ENCODE measurements around the gene BUB1B. TPM values are rescaled to one million over a fixed set of nuclear protein-coding genes. Genes with fewer than 3 reads are reported as not detected.
"Not testable (repeated sequence)": the region's sequence is repeated elsewhere in the genome, so short reads cannot be mapped to it uniquely, and the experiment has no call there.

Gene BUB1B
- total RNA-seq, 6 donors from 2014 or later, result 0.79 to 12.1 (median 2.7) TPM; not detected in 1

DNA sequence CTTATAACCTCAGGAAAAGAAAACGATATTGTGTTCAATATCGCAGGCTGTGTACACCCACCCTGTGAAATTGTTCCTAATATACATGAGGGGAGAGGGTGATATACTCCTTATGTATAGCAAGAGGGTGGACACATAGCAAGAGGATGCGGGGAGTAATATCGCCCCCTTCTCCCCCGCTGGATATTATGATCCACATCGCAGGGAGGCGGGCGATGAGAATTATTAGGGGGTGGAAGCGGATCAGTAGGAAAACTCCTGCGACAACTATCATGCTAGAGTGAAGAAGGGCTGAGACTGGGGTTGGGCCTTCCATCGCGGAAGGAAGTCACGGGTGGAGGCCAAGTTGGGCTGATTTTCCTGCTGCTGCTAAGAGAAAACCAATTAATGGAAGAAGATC lies 27.3 kb upstream of the BUB1B start:
- no peak overlapping the region for H3K27ac ChIP-seq
- 85 to 88% methylated on average over 13 of the region's 13 CpGs for WGBS, 2 donors

GRCh38 chr15:40134885-40135284 lies 26.0 kb upstream of the BUB1B start:
- Histone ChIP-seq H3K27ac (no peak overlapping the region), H3K36me3 (no peaks in the 10 kb centered on the region), H3K4me3 (no peak overlapping the region), H3K4me1 (no peaks in the 10 kb centered on the region), H3K9me3 (no peaks in the 10 kb centered on the region), H3K27me3 (no peaks in the 10 kb centered on the region)
- DNase-seq, result no peak
- no peak for ATAC-seq (ENCODE audit: low FRiP score in 2 of 2)
- 81 to 84% methylated on average over 9 of the region's 9 CpGs for WGBS, 2 donors
- TF ChIP-seq POLR2A (IDR thresholded peaks at IDR 0.05), result no peak
- TF ChIP-seq, protein P1, sequence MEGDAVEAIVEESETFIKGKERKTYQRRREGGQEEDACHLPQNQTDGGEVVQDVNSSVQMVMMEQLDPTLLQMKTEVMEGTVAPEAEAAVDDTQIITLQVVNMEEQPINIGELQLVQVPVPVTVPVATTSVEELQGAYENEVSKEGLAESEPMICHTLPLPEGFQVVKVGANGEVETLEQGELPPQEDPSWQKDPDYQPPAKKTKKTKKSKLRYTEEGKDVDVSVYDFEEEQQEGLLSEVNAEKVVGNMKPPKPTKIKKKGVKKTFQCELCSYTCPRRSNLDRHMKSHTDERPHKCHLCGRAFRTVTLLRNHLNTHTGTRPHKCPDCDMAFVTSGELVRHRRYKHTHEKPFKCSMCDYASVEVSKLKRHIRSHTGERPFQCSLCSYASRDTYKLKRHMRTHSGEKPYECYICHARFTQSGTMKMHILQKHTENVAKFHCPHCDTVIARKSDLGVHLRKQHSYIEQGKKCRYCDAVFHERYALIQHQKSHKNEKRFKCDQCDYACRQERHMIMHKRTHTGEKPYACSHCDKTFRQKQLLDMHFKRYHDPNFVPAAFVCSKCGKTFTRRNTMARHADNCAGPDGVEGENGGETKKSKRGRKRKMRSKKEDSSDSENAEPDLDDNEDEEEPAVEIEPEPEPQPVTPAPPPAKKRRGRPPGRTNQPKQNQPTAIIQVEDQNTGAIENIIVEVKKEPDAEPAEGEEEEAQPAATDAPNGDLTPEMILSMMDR (IDR thresholded peaks at IDR 0.05), result no peak

More for the DNA sequence above, 27.3 kb upstream of the BUB1B start:
- TF ChIP-seq, protein P1 (IDR thresholded peaks at IDR 0.05), result no peak
- no peak for TF ChIP-seq POLR2A (IDR thresholded peaks at IDR 0.05)
- no peak for TF ChIP-seq POLR2AphosphoS5 (IDR thresholded peaks at IDR 0.05)
- TF ChIP-seq EP300 (IDR thresholded peaks at IDR 0.05), result no peak
- Histone ChIP-seq H3K9me3 (no peaks in the 10 kb centered on the region), H3K36me3 (no peaks in the 10 kb centered on the region), H3K4me3 (no peak overlapping the region), H3K27me3 (no peaks in the 10 kb centered on the region), H3K4me1 (no peaks in the 10 kb centered on the region)
- DNase-seq (no peak), ATAC-seq (ENCODE audit: low FRiP score in 2 of 2) (no peak)

- H3K4me1 ChIP-seq; ATAC-seq (ENCODE audit: low FRiP score in 2 of 2); H3K9me3 ChIP-seq; H3K36me3 ChIP-seq; H3K27me3 ChIP-seq; H3K4me3 ChIP-seq; H3K27ac ChIP-seq: not testable (repeated sequence)
- DNase-seq, result peak in 1 of 2 donors; percentile 52
- WGBS, 2 donors, result 72 to 86% methylated on average over 1 of the region's 1 CpG
These were observed 24.9 kb upstream of the BUB1B start for GRCh38 chr15:40135846-40136450.

DNA sequence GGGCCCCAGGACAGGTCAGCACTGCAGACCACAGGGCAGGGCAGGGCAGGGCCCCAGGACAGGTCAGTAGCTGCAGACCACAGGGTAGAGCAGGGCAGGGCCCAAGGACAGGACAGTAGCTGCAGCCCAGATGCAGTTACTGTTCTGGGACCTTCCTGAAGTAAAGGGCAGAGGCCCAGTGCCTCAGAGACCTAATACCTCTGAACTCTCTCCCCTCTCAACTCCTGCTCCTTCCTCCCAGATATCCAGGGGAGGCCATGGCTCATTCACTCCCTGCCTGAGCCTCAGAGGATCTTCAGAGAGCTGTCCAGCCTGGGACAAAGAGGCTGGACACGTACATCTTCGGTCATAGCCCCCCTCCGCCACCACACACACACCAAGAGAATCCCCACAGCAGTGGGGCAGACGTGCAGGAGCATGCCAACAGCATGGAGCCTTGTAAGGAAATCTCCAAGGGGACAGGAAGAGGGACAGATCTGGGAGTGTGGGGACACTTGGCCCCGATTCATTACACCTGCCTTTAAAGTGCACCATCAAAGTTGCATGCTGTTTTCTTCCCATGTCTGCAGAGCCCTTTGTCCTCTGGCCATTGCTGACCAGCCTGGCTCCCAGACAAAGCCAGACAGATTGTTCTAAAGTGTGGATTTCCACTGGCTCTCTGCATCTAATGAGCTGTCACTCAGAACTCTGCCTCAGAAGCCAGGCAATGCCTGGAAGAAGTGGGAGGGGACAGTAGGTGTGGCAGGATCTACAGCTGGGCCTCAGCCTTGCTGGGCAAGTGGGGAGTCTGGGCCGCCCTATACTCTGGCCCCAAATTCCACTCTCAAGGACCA lies 24.2 kb upstream of the BUB1B start:
- DNase-seq (no peak), ATAC-seq (ENCODE audit: low FRiP score in 2 of 2) (no peak)
- H3K4me3 ChIP-seq, result no peak overlapping the region
- no peaks in the 10 kb centered on the region for H3K9me3 ChIP-seq
- TF ChIP-seq, protein P1 (IDR thresholded peaks at IDR 0.05), result no peak
- TF ChIP-seq POLR2A (IDR thresholded peaks at IDR 0.05) (no peak), POLR2AphosphoS5 (IDR thresholded peaks at IDR 0.05) (no peak), EP300 (IDR thresholded peaks at IDR 0.05) (no peak)
- no peaks in the 10 kb centered on the region for H3K27me3 ChIP-seq
- 88 to 93% methylated on average over 3 to 6 of the region's 6 CpGs for WGBS, 2 donors
- H3K27ac ChIP-seq, result no peak overlapping the region
- H3K4me1 ChIP-seq, result no peaks in the 10 kb centered on the region
- no peaks in the 10 kb centered on the region for H3K36me3 ChIP-seq

- WGBS, 2 donors, result 84 to 89% methylated on average over 11 of the region's 11 CpGs
- DNase-seq, result no peak
- H3K27ac ChIP-seq, result no peak overlapping the region
- no peaks in the 10 kb centered on the region for H3K9me3 ChIP-seq
- no peaks in the 10 kb centered on the region for H3K4me1 ChIP-seq
- no peaks in the 10 kb centered on the region for H3K36me3 ChIP-seq
- TF ChIP-seq, protein P1 (IDR thresholded peaks at IDR 0.05), result no peak
- TF ChIP-seq POLR2A (IDR thresholded peaks at IDR 0.05) (no peak), EP300 (IDR thresholded peaks at IDR 0.05) (no peak), POLR2AphosphoS5 (IDR thresholded peaks at IDR 0.05) (no peak)
- no peak for ATAC-seq (ENCODE audit: low FRiP score in 2 of 2)
- no peaks in the 10 kb centered on the region for H3K27me3 ChIP-seq
- H3K4me3 ChIP-seq, result no peak overlapping the region
These were observed 23.3 kb upstream of the BUB1B start for GRCh38 chr15:40137303-40138200.

DNA sequence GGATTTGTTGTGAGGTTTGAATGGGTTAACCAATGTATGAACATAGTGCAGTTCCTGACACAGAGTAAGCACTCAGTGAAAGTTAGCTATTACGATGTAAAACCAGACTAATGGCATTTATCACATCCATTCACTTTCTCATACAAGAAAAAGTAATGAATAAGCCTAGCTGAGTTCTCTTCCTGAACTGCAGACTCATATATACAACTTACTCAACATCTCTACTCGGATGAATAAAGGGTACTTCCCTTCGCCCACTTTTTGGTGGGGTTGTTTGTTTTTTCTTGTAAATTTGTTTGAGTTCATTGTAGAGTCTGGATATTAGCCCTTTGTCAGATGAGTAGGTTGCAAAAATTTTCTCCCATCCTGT lies 22.7 kb upstream of the BUB1B start:
- H3K27me3 ChIP-seq; H3K9me3 ChIP-seq; H3K27ac ChIP-seq; DNase-seq; H3K4me3 ChIP-seq; ATAC-seq (ENCODE audit: low FRiP score in 2 of 2); H3K36me3 ChIP-seq; H3K4me1 ChIP-seq: not testable (repeated sequence)
- WGBS, 2 donors, result 67 to 71% methylated on average over 3 of the region's 3 CpGs
